Suprapubic skin (tissue), 4 donors: ENCODE measurements around the gene AOX1.

Source experiments
- CTCF ChIP-seq, 2 donors: fragments of 200-600 bp in 1 of 2; fragments of 450-650 bp in 1 of 2; sonication (generic) in 1 of 2; IDR thresholded peaks; one replicate each; pipeline ENCODE4 v1.5.1; 2016 to 2019; ENCODE audit warnings: antibody characterized with exemption in 2 of 2, mild to moderate bottlenecking in 1 of 2, moderate library complexity in 1 of 2
- EP300 ChIP-seq: sonication (generic); formaldehyde crosslinking; IDR thresholded peaks from one replicate; pipeline ENCODE4 v1.6.1; 2017; ENCODE audit warnings: antibody characterized with exemption
- POLR2A ChIP-seq, 2 donors: fragments of 450-650 bp; IDR thresholded peaks; one replicate each; pipeline ENCODE4 v1.6.1; 2017; ENCODE audit warnings: antibody characterized with exemption in 2 of 2, mild to moderate bottlenecking in 2 of 2, moderate library complexity in 2 of 2
- POLR2AphosphoS5 ChIP-seq, 3 donors: sonication (generic); formaldehyde crosslinking; IDR thresholded peaks; one replicate each; pipeline ENCODE4 v1.6.1; 2017; ENCODE audit warnings: antibody characterized with exemption in 3 of 3

- TF ChIP-seq CTCF (IDR thresholded peaks at IDR 0.05), result no peak
- TF ChIP-seq POLR2AphosphoS5 (IDR thresholded peaks at IDR 0.05), result no peak
- TF ChIP-seq POLR2A (IDR thresholded peaks at IDR 0.05), result no peak
- no peak for TF ChIP-seq EP300
Measured at GRCh38 chr2:200615247-200615646, 29.4 kb downstream of the AOX1 start.
